ENCODE measurements around the gene CD55.

Gene CD55

DNA sequence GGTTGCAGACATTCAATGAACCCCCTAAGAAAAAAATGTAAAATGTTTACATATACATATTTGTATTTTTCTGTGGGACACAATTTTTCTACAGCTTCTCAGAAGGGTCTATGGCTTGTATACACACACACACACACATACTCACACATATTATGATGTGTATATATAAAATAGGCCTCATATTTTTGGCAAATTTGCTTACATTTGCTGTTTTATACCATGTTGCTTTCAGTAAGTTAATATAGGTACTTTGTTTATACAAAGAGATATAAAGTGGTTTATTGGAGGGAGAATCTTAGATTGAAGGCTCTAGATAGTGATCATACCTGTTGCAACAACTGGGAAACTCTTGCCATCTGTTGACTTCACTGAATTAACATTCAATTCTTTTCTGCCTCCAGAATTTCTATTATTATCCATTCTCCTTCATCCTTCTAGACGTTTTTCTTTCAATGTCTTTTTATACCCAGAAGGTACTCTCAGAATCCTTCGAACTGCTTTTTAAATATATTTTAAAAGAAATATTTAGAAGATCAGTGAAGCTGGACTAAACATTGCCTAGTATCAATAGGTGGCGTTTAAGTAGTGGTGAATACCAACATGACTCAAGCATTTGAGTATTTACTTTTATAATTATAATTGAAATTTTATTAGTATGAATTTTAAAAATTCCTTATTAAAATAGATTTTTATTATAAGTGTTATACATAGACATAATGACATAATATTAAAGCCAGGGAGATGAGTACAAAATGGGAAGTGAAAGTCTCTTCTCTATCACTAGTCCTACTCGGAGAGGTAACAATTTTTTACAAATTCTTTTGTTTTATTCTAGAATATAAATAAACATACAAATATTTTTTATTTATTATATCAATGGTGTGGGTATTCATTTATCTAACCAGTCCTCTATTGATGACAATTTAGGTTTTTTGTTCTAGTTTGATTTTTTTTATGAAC, 10.2 kb downstream of the CD55 start:
- DNase-seq: no peak

GRCh38 chr1:207333009-207333600, 11.6 kb downstream of the CD55 start:
- DNase-seq: no peak

DNA sequence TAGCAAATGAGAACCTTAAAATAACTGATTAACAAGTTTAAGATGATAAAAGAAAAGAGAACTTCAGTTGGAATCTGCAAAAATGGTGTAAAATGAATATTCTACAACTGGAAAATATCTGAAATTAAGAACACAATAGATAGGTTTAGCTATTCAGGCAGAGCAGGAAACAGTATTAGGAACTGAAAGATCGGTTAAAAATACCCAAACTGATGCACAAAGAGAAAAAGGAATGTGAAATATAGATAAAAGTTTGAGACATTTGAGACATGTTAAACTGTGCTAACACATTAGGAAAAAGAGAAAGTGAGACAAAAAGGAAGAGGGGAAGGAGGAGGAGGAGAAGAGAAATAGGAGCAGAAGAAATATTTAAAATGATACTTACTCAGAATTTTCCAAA, 12.1 kb downstream of the CD55 start:
- DNase-seq: no peak

- no peak for DNase-seq
These were observed 12.9 kb downstream of the CD55 start for GRCh38 chr1:207334337-207334736.

GRCh38 chr1:207335138-207335537, 13.7 kb downstream of the CD55 start:
- DNase-seq: no peak

GRCh38 chr1:207335695-207336363, 14.4 kb downstream of the CD55 start:
- no peak for DNase-seq

- DNase-seq: peak; percentile 15
These were observed 15.3 kb downstream of the CD55 start for GRCh38 chr1:207336559-207337467.

DNA sequence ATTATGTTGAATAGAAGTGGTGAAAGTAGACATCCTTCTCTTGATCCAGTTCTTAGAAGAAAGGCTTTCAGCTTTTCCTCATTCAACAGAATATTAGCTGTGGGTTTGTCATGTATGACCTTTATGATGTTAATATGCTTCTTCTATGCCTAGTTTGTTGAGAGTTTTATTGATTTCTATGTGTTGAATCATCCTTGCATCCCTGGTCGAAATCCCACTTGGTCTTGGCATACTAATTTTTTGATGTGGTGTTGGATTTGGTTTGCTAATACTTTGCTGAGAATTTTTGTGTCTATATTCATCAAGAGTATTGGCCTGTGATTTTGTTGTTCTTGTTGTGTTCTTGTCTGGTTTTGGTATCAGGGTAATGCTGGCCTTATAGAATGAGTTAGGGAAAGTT, 20.9 kb downstream of the CD55 start:
- no peak for DNase-seq

DNA sequence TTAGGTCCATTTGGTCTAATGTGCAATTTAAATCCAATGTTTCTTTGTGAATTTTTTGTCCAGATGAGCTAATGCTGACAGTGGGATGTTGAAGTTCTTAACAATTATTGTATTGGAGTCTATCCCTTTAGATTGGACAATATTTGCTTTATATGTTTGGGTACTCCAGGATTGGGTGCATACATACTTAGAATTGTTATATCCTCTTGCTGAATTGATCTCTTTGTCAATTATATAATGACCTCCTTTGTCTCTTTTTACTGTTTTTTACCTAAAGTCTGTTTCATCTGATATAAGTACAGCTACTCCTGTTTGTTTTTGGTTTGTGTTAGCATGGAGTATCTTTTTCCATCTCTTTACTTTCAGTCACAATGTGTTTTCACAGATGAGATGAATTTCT, 22.2 kb downstream of the CD55 start:
- DNase-seq: no peak

DNA sequence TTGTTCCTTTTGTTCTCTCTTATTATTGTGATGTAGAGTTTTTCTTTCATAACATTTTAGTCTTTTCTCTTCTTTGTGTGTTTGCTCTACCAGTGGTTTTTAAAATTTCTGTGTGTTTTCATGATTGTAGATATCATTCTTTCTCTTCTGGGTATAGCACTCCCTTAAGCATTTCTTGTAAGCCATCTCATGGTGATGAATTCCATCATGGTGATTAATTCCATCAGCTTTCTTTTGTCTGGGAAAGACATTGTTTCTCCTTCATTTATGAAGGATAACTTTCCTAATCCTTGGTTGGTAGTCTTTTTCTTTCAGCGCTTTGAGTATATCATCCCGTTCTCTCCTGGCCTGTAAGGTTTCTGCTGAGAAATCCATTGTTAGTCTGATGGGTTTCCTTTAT, 22.7 kb downstream of the CD55 start:
- no peak for DNase-seq

DNA sequence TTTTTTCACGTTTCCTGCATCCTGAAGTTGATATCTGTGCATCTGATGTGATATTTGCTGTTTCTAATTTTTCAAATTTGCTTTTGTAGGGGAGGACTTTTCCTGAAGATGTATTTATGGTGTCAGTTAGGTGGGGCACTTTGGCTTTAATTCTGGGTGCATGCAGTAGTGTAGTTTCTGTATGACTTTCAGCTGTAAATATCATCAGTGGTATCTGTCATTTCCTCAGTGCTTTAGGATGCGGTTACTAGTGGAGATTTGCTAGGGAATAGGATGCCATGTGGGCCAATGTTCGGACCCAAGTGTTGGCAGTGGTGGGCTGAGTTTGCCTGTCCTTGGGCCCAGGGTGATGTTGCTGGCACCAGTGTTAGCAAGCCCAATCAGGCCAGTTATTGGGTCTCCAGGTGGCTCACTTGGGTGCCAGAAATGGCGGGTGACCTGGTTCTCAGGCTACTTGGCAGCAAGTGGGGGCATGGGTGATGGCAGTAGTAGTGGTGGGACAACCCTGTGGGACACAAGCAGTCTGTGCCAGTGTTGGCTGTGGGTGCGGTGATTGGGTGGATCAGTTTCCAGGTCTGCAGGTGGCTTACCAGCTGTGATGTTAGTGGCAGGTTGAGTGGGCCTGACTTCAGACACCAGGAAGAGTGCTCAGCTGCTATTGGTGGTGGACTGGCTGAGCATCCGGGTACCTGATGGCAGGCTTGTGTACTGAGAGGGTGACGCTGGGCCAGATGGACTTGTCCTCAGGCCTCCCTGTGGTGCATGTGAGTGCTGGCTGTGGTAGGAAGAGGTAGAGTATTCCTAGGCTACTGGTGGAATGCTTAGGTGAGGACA, 24.4 kb downstream of the CD55 start:
- no peak for DNase-seq

GRCh38 chr1:207346513-207346912, 25.0 kb downstream of the CD55 start:
- DNase-seq: no peak

DNA sequence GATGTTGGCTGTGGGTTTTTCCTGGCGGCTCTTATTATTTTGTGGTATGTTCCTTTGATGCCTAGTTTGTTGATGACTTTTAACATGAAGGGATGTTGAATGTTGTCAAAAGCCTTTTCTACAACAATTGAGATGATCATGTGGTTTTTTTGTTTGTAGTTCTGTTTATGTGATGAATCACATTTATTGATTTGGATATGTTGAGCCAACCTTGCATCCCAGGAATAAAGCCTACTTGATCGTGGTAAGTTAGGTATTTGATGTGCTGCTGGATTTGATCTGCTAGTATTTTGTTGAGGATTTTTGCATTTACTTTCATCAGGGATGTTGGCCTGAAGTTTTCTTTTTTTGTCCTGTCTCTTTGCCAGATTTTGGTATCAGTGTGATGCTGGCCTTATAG, 28.5 kb downstream of the CD55 start:
- no peak for DNase-seq

DNA sequence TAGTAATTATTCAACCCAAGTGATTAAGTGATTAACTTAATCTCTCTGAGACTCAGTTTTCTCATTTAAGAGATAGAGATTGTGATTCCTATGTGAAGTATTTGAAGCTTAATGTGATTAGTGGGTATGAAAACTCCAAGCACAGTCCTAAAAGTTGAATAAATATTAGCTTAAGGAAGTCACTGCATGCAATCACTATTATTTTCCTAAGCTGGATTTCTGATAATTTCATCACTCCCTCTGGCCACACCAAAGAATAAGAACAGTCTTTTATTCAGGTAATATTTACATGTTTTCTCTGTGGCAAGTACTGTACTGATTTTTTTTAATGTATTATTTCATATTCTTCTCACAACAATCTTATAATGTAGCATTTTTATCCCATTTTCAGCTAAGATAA, 31.1 kb downstream of the CD55 start:
- DNase-seq: no peak

- no peak for DNase-seq
These were observed 33.6 kb downstream of the CD55 start for GRCh38 chr1:207355060-207355459.

DNA sequence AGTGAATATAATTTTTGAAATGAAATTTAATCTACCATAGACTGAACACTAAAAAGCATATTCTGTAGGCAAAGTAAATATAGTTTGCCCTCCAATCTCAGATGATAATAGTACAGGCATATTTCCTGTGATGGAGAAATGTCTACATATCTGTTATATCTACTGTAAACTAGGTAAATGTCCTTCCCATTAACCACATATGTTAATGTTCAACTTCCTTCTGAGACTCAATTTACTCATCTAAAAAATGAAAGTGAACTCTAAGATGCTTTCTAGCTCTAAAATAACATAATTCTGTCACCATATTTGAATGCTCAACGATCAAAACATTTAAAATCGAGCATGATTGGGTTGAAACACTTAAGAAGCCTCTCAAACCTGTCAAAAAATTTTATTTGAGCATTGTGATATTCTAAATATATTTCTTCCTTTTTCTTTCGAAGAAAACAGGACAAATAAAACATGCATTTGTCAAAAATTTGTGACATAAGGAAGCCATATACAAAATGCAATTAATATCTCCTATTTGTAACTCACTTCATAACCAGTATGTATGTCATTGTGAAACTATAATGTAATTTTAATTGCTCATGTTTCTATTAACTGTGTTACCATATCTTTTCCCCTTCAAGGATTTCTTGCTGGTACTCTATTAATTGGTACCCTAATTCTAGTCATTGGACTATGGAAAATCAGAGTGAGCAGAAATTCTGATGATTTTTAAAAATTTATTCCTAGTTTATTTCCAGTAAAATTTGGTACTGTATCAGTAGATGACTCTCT, 34.2 kb downstream of the CD55 start:
- no peak for DNase-seq

GRCh38 chr1:207361029-207361428, 39.6 kb downstream of the CD55 start:
- DNase-seq: no peak

DNA sequence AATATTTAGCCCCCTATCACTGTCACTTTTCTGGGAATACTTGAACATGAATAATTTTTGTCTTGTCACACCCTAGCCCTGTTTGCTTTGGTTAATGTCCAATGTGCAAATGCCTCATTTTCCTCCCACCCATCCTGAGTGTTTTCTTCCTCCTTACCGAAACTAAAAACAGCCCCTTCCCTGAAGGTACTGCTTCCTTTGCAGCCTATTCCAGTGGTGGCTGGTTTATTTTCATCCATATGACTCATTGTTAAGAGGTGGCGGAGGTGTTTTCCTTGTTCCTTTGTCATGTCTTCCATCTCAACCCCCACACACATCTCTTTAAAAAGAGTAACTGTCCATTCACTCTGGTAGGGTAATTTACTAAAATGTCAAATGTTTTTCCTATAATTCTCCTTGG, 40.4 kb downstream of the CD55 start:
- DNase-seq: no peak

DNA sequence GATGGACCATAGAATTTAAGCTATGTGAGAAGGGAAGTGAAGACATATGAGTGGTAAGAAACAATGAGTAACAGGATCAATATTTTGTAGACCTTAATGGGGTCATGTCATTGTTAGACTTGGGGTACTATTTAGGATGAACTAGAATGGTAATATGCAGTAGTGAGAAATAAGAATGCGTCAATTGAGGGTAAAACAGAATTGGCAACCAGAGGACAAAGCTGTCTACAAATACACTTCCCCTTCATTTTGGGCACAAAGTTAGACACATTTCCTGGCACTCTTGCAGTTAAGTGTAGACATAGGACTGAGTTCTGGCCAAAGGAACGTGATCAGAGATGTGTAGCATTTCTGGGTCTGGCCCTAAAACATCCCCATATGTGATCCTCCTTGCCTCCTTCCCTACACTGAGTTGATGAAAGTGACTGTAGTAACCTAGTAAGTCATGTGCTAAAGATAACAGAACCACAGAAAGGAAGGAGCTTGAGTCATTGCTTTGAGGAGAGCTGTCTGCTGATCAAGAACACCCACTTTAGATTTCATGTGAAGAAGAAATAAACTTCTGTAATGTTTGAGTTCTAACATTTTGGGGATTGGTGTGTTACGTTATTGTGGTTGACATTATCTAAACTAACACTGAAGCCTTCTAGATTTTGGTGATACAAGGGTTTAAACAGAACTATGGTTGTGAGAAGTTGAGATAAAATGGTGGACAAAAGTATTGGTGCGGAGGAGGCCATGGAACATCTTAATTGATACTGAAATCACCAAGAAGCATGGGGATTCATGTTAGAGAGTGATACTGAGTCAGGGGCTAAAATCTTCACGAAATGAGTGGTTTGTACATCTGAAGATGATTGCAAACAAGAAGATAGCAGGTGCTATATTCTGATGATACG, 41.7 kb downstream of the CD55 start:
- DNase-seq: no peak

- DNase-seq: no peak
These were observed 42.4 kb downstream of the CD55 start for GRCh38 chr1:207363871-207364270.
